Thyroid gland (tissue), 4 donors: ENCODE data around the gene IFT122. TPM values are rescaled to one million over a fixed set of nuclear protein-coding genes. Genes with fewer than 3 reads are reported as not detected.

ENCODE experiments used
- DNase-seq, 2 donors: peaks; one replicate each; pipeline ENCODE4 v3.0.0-alpha.2; 2019
- H3K27ac ChIP-seq, 3 donors: fragments of 200-600 bp; sonication (generic); 1 replicate in 2 of 3; 2 replicates in 1 of 3; pipeline ENCODE4 v1.5.1; 2016 to 2019; ENCODE audit warnings: mild to moderate bottlenecking in 1 of 3, moderate library complexity in 1 of 3
- H3K27me3 ChIP-seq: fragments of 200-600 bp; sonication (generic); one replicate; pipeline ENCODE4 v1.5.1; 2019
- H3K36me3 ChIP-seq, 2 donors: fragments of 200-600 bp; sonication (generic); one replicate each; pipeline ENCODE4 v1.5.1; 2016 to 2019
- H3K4me1 ChIP-seq, 2 donors: fragments of 200-600 bp; sonication (generic); one replicate each; pipeline ENCODE4 v1.5.1; 2017 to 2019
- H3K4me3 ChIP-seq, 3 donors: fragments of 200-600 bp; sonication (generic); replicated peaks in 1 of 3; 1 replicate in 2 of 3; 2 replicates in 1 of 3; pipeline ENCODE4 v1.5.1; 2016; ENCODE audit warnings: mild to moderate bottlenecking in 1 of 3
- H3K9me3 ChIP-seq: fragments of 200-600 bp; sonication (generic); one replicate; pipeline ENCODE4 v1.5.1; 2017
- CTCF ChIP-seq, 6 experiments: fragments of 200-600 bp in 3 of 6; fragments of 450-650 bp in 3 of 6; sonication (generic) in 3 of 6; IDR thresholded peaks; one replicate each; pipeline ENCODE4 v1.5.1; 2016 to 2019; ENCODE audit warnings: antibody characterized with exemption in 6 of 6, mild to moderate bottlenecking in 2 of 6, inconsistent platforms in 1 of 6, moderate library complexity in 1 of 6
- POLR2A ChIP-seq, 2 donors: fragments of 450-650 bp; IDR thresholded peaks; one replicate each; pipeline ENCODE4 v1.6.1; 2017; ENCODE audit warnings: antibody characterized with exemption in 2 of 2, mild to moderate bottlenecking in 2 of 2, moderate library complexity in 1 of 2
- WGBS, 2 donors: methylation state at CpG; one replicate each; pipeline ENCODE4 v1.1.5; 2017; 5-methylcytosine and 5-hydroxymethylcytosine counted together
- intact Hi-C: fragments of 100-400 bp; cut with DNase I; formaldehyde crosslinking; loops from one replicate; pipeline ENCODE4 v1.15.1; 2023
- total RNA-seq, 4 donors: library from RNA; depleted of rRNA; stranded (reverse); fragments of >200 nt; gene quantifications; one replicate each; pipeline ENCODE4 v1.2.3, GENCODE V29; 2016

The IFT122 gene
- total RNA-seq, 4 donors from 2014 or later = 40.7 to 67.9 (median 46.7) TPM

DNA sequence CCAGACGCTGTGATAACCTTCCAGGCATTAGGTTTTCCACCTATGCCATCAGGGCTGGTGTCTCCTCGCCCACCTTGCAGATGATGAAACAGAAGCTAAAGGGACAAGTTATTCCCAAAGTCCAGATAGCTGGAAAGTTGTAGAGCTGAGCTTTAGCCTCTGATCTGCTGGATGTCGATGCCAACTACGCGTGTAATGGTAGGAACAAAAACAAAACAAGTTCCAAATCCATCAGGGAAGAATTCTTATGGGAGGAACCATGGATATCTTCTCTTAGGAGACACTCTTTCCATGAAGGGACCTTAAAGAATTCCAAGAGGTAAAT, 60.3 kb downstream of the IFT122 start:
- peak overlapping the region in 1 of 3 donors; percentile 8 for H3K27ac ChIP-seq
- H3K4me1 ChIP-seq = peaks cover 0 to 30% of the 10 kb centered on the region in 2 donors
- WGBS, 2 donors = 89 to 97% methylated on average over 5 of the region's 5 CpGs
- peaks cover 4 to 23% of the 10 kb centered on the region in 2 donors for H3K36me3 ChIP-seq
- H3K9me3 ChIP-seq = no peaks in the 10 kb centered on the region
- H3K4me3 ChIP-seq = no peak overlapping the region
- TF ChIP-seq POLR2A (IDR thresholded peaks at IDR 0.05) (no peak), CTCF (IDR thresholded peaks at IDR 0.05) (no peak)
- no peaks in the 10 kb centered on the region for H3K27me3 ChIP-seq
- DNase-seq = no peak
- intact Hi-C loops = loop anchor here (10.0 kb wide), 1 partner anchor 435 kb away; no protein-coding TSS in a partner anchor

- H3K36me3 ChIP-seq = peaks cover 4 to 23% of the 10 kb centered on the region in 2 donors
- intact Hi-C loops = loop anchor here (10.0 kb wide), 1 partner anchor 433 kb away; no protein-coding TSS in a partner anchor
Observed at GRCh38 chr3:129501630-129502029, 61.6 kb downstream of the IFT122 start.

DNA sequence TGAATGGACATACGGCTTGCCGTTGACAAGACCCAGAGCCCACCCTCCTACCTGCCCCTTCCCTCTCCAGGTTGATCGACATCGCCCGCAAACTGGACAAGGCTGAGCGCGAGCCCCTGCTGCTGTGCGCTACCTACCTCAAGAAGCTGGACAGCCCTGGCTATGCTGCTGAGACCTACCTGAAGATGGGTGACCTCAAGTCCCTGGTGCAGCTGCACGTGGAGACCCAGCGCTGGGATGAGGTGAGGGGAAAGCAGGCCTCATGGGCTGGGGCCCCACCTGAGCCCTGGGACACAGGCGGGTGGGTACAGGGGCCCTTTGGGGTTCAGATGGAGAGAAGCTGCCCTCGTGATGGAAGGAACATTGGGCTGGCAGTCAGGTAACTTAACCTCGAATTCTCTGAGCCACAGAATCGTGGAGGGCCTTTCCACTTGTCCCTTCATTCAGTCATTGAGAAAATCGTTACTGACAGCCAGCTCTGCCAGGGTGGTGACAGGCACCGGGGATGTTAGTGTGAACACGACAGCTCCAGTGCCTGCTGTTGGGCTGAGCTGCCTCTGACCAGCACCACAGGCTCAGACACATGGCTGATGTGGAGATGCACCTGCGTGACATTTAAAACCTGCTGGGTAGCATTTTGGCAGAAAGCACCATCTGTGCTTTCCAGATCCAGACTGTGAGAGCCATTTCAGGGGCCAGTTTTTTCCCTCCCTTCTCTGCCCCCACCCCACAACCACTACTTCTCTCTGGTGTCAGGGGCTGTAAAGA, 62.8 kb downstream of the IFT122 start:
- DNase-seq = no peak
- Histone ChIP-seq H3K36me3 (peaks cover 4 to 29% of the 10 kb centered on the region in 2 donors), H3K27me3 (no peaks in the 10 kb centered on the region), H3K27ac (no peak overlapping the region), H3K4me3 (no peak overlapping the region), H3K4me1 (peaks cover 0 to 30% of the 10 kb centered on the region in 2 donors), H3K9me3 (no peaks in the 10 kb centered on the region)
- WGBS, 2 donors = 94 to 95% methylated on average over 13 to 17 of the region's 18 CpGs
- intact Hi-C loops = loop anchor here (10.0 kb wide), 1 partner anchor 432 kb away; no protein-coding TSS in a partner anchor
- TF ChIP-seq POLR2A (IDR thresholded peaks at IDR 0.05) = no peak
- no peak for TF ChIP-seq CTCF (IDR thresholded peaks at IDR 0.05)

More at GRCh38 chr3:129501630-129502029, 61.6 kb downstream of the IFT122 start:
- Histone ChIP-seq H3K9me3 (no peaks in the 10 kb centered on the region), H3K4me3 (no peak overlapping the region), H3K27me3 (no peaks in the 10 kb centered on the region), H3K4me1 (peaks cover 0 to 34% of the 10 kb centered on the region in 2 donors), H3K27ac (no peak overlapping the region)
- no peak for DNase-seq
- 83 to 87% methylated on average over 5 of the region's 5 CpGs for WGBS, 2 donors
- TF ChIP-seq POLR2A (IDR thresholded peaks at IDR 0.05) (no peak), CTCF (IDR thresholded peaks at IDR 0.05) (no peak)

- TF ChIP-seq POLR2A (IDR thresholded peaks at IDR 0.05) (no peak), CTCF (IDR thresholded peaks at IDR 0.05) (no peak)
- Histone ChIP-seq H3K4me3 (no peak overlapping the region), H3K9me3 (no peaks in the 10 kb centered on the region), H3K27ac (no peak overlapping the region), H3K4me1 (peaks cover 0 to 24% of the 10 kb centered on the region in 2 donors), H3K36me3 (peaks cover 4 to 29% of the 10 kb centered on the region in 2 donors), H3K27me3 (no peaks in the 10 kb centered on the region)
- no peak for DNase-seq
- intact Hi-C loops = loop anchor here (10.0 kb wide), 1 partner anchor 431 kb away; no protein-coding TSS in a partner anchor
- WGBS, 2 donors = 91% methylated on average over 13 of the region's 13 CpGs
Observed at GRCh38 chr3:129503471-129504291, 63.7 kb downstream of the IFT122 start.
